ENCODE measurements around the gene LASP1NB.

Gene LASP1NB

DNA sequence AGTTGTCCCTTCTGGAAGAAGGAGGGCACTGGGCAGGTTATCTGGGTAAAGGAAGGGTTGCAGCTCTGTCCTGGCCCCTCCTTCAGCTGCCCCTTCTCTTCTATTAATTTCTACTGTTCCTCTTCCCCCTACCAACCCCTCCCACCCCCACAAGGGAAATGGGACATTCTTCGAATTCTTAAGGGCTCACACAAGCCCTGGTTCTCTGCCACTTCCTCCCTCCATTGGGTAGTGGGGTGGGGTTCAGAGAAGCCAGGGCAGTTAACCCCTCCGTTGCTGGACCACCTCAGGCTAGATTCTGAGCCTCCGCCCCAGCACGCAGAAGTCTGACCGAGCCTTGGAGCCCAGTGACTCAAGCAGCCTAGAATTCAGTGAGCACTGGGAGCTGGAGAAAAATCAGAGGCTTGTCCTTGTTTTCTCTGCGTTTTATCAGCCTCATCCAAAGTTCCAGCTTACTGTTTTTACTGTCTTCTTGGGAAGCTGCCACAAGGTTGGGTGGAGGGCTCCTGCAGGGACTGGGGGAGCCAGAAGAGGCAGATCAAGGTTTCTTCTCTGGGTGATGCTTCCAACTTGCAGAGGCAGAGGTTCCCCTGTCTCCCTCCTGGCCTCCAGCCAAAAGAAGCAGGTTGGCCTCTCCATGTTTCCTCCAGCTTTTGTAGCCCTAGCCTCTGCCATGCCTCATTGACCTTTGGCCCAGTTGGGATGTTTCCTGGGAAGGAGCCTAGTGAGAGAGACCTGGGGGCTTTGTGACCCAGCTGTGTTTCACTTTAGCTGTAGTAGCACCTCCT is 45.3 kb upstream of the LASP1NB start:
- Histone ChIP-seq H2AFZ (ENCODE audit: low read length) (no peak overlapping the region), H4K8ac (ENCODE audit: extremely low read depth, insufficient read depth, low read length) (peak overlapping the region; percentile 9; the same call in 1 of the 2 replicates), H2BK5ac (ENCODE audit: low read depth, low read length) (peak overlapping the region; percentile 94), H3K23ac (ENCODE audit: insufficient read length) (no peak overlapping the region), H4K5ac (ENCODE audit: insufficient read length, low read depth, low read length) (peak overlapping the region; percentile 88), H4K91ac (replicated peaks; ENCODE audit: insufficient read length, low read length) (peak overlapping the region; percentile 94), H3K4ac (replicated peaks; ENCODE audit: insufficient read length, low read depth, low read length) (peak overlapping the region; percentile 63), H3K56ac (replicated peaks; ENCODE audit: insufficient read length, low read depth, low read length) (peak overlapping the region; percentile 66), H3K79me2 (ENCODE audit: control insufficient read depth in 1 of 2, insufficient read depth in 2 of 2, low read length in 2 of 2) (peaks cover 6 to 78% of the 10 kb centered on the region in 2 experiments; a peak in 3 of 4 replicates), H3K23me2 (ENCODE audit: low read depth, low read length) (peaks cover 2% of the 10 kb centered on the region; the same call in 1 of the 2 replicates), H3K79me1 (ENCODE audit: low read depth, low read length) (peaks cover 19% of the 10 kb centered on the region), H3K4me1 (replicated peaks in 1 of 4; ENCODE audit: control insufficient read depth in 3 of 4, insufficient read depth in 4 of 4, low read length in 3 of 4) (peaks cover 31 to 51% (median 37%) of the 10 kb centered on the region in 4 experiments), H3K18ac (ENCODE audit: extremely low read depth, low read length) (peak overlapping the region; percentile 98), H2BK15ac (ENCODE audit: low read length) (peak overlapping the region; percentile 85; the same call in 1 of the 2 replicates), H4K20me1 (replicated peaks in 1 of 2; ENCODE audit: control insufficient read depth in 1 of 2, insufficient read depth in 2 of 2, low read length in 2 of 2) (peaks cover 0 to 3% of the 10 kb centered on the region in 2 experiments), H3K4me3 (ENCODE audit: extremely low read depth in 1 of 4, insufficient read depth in 2 of 4, low read depth in 3 of 4, low read length in 4 of 4) (peak overlapping the region in 3 of 4 experiments; percentile 7 to 43 (median 20); a peak in 5 of 8 replicates), H3K27ac (ENCODE audit: low read depth, low read length) (peak overlapping the region; percentile 72; the same call in 1 of the 2 replicates), H3K9ac (replicated peaks in 1 of 4; ENCODE audit: extremely low read depth in 1 of 4, low read depth in 3 of 4, low read length in 3 of 4) (no peak overlapping the region), H3K14ac (ENCODE audit: insufficient read length) (no peak overlapping the region), H3K9me3 (ENCODE audit: insufficient read depth in 2 of 2, low read depth in 1 of 2, low read length in 1 of 2) (no peaks in the 10 kb centered on the region), H3K36me3 (ENCODE audit: control insufficient read depth in 2 of 4, insufficient read depth in 4 of 4, low read length in 3 of 4) (peaks cover 0 to 3% (median 0%) of the 10 kb centered on the region in 4 experiments; a peak in 2 of 8 replicates), H3K4me2 (ENCODE audit: insufficient read depth in 1 of 2, low read depth in 2 of 2, low read length in 2 of 2) (peak overlapping the region; percentile 57 to 78), H2BK120ac (replicated peaks; ENCODE audit: low read depth, low read length) (peak overlapping the region; percentile 90), H3K27me3 (replicated peaks in 1 of 4; ENCODE audit: control insufficient read depth in 3 of 4, extremely low read depth in 1 of 4, insufficient read depth in 3 of 4, low read length in 3 of 4) (no peaks in the 10 kb centered on the region), H2BK20ac (ENCODE audit: low read length) (peak overlapping the region; percentile 81; the same call in 1 of the 2 replicates), H2BK12ac (ENCODE audit: low read depth, low read length) (peak overlapping the region; percentile 80; the same call in 1 of the 2 replicates), H2AK5ac (ENCODE audit: low read depth, low read length) (peak overlapping the region; percentile 57; the same call in 1 of the 2 replicates)
- ChIA-PET CTCF (ENCODE audit: partially characterized antibody) (interaction anchor here (0.6 to 4.4 kb wide), 6 partner anchors 8 to 227 kb away, joined by 3 to 26 read pairs (median 3); partner anchors contain the start of gene LASP1NB), POLR2A (ENCODE audit: partially characterized antibody) (interaction anchor here (0.6 to 24.3 kb wide), 6 partner anchors 9 to 81 kb away, joined by 3 to 468 read pairs (median 5); partner anchors contain the start of genes LASP1, PIP4K2B and RPL23)
- 9% methylated on average over 6 of the region's 6 CpGs; no CpG with 5 or more reads in 1 of the 2 experiments for WGBS, 2 experiments (ENCODE audit: extremely low coverage in 1 of 2, insufficient coverage in 1 of 2, insufficient read length in 1 of 2, insufficient replicate concordance in 2 of 2, low coverage in 1 of 2, low lambda C conversion rate in 2 of 2, missing lambda C conversion rate in 1 of 2)
- FAIRE-seq (peak; percentile 42), DNase-seq (ENCODE audit: low read depth in 1 of 2, low spot score in 2 of 2) (peak; percentile 79 to 91)
- TF ChIP-seq SP1 (IDR thresholded peaks at IDR 0.05; ENCODE audit: low read depth, low read length) = peak; percentile 71
- TF ChIP-seq EZH2 (IDR thresholded peaks at IDR 0.05; ENCODE audit: low read depth, low read length, severe bottlenecking) = no peak
- TF ChIP-seq KDM5A (IDR thresholded peaks at IDR 0.05; ENCODE audit: low read length) = no peak
- peak; percentile 56 for TF ChIP-seq ASH2L (IDR thresholded peaks at IDR 0.05; ENCODE audit: low read length)
- TF ChIP-seq POLR2AphosphoS5 (IDR thresholded peaks at IDR 0.05; ENCODE audit: low read depth, low read length) = no peak
- TF ChIP-seq YY1 (IDR thresholded peaks at IDR 0.05; ENCODE audit: low read depth, low read length) = peak; percentile 44; the same call in 1 of the 2 replicates
- TF ChIP-seq HDAC2 (IDR thresholded peaks at IDR 0.05; ENCODE audit: borderline replicate concordance in 1 of 2, low read depth in 2 of 2, low read length in 2 of 2) = 0 out of 4 replicates have a peak, but pooled peaks of 1 of the 2 experiments have one; percentile 48
- peak; percentile 96 for TF ChIP-seq TEAD4 (IDR thresholded peaks at IDR 0.05; ENCODE audit: low read depth, low read length)
- peak in 1 of 2 experiments; percentile 42; a peak in 1 of 3 replicates for TF ChIP-seq EP300 (IDR thresholded peaks at IDR 0.05; ENCODE audit: borderline replicate concordance in 1 of 2, low read depth in 2 of 2, low read length in 2 of 2)
- peak in 1 of 2 experiments; percentile 5; a peak in 1 of 4 replicates for TF ChIP-seq RAD21 (IDR thresholded peaks at IDR 0.05 in 1 of 2, conservative IDR thresholded peaks at IDR 0.05 in 1 of 2; ENCODE audit: low read depth in 2 of 2, low read length in 2 of 2)
